Memory B cell (primary cell): ENCODE data around the gene POLR1G.

ENCODE experiments used
- ATAC-seq: fragments of 150-1000 bp; cut with Tn5 transposase; 2 replicates; pipeline ENCODE4 v1.10.0; 2021; ENCODE audit warnings: low read depth, mild to moderate bottlenecking, moderate library complexity
- DNase-seq, 2 donors: peaks; one replicate each; pipeline ENCODE4 v3.0.0; 2022; ENCODE audit warnings: low spot score in 2 of 2
- H3K27ac Mint-ChIP-seq: one replicate; pipeline ENCODE4 v1.8.0; 2022; ENCODE audit warnings: mild to moderate bottlenecking, moderate library complexity, mixed read lengths
- H3K27me3 Mint-ChIP-seq: one replicate; pipeline ENCODE4 v1.8.0; 2022; ENCODE audit warnings: mixed read lengths
- H3K36me3 Mint-ChIP-seq: one replicate; pipeline ENCODE4 v1.8.0; 2022; ENCODE audit warnings: mild to moderate bottlenecking, mixed read lengths
- H3K4me1 Mint-ChIP-seq: one replicate; pipeline ENCODE4 v1.8.0; 2022; ENCODE audit warnings: mixed read lengths
- H3K4me3 Mint-ChIP-seq: one replicate; pipeline ENCODE4 v1.8.0; 2022; ENCODE audit warnings: mild to moderate bottlenecking, moderate library complexity, mixed read lengths
- H3K9me3 Mint-ChIP-seq: one replicate; pipeline ENCODE4 v1.8.0; 2022; ENCODE audit warnings: mixed read lengths

Gene POLR1G

GRCh38 chr19:45380107-45380506 is 26.3 kb upstream of the POLR1G start:
- ATAC-seq (no peak), DNase-seq (no peak)
- Mint-ChIP-seq H3K36me3 (peaks cover 2% of the 10 kb centered on the region), H3K4me3 (no peak overlapping the region), H3K27ac (no peak overlapping the region), H3K4me1 (peaks cover 2% of the 10 kb centered on the region), H3K9me3 (no peaks in the 10 kb centered on the region), H3K27me3 (peaks cover 5% of the 10 kb centered on the region)

- peaks cover 13% of the 10 kb centered on the region for H3K27me3 Mint-ChIP-seq
- peaks cover 2% of the 10 kb centered on the region for H3K36me3 Mint-ChIP-seq
- ATAC-seq (no peak), DNase-seq (no peak)
- no peaks in the 10 kb centered on the region for H3K9me3 Mint-ChIP-seq
- peaks cover 2% of the 10 kb centered on the region for H3K4me1 Mint-ChIP-seq
- no peak overlapping the region for H3K4me3 Mint-ChIP-seq
- H3K27ac Mint-ChIP-seq = no peak overlapping the region
Measured at GRCh38 chr19:45382426-45382825, 24.0 kb upstream of the POLR1G start.

GRCh38 chr19:45385392-45386221 is 20.8 kb upstream of the POLR1G start:
- H3K36me3 Mint-ChIP-seq = peaks cover 2% of the 10 kb centered on the region
- DNase-seq (no peak), ATAC-seq (peak; percentile 35)
- peaks cover 14% of the 10 kb centered on the region for H3K27me3 Mint-ChIP-seq
- peaks cover 2% of the 10 kb centered on the region for H3K4me1 Mint-ChIP-seq
- no peak overlapping the region for H3K4me3 Mint-ChIP-seq
- H3K9me3 Mint-ChIP-seq = no peaks in the 10 kb centered on the region
- no peak overlapping the region for H3K27ac Mint-ChIP-seq

- no peaks in the 10 kb centered on the region for H3K9me3 Mint-ChIP-seq
- no peak for ATAC-seq
- peaks cover 7% of the 10 kb centered on the region for H3K27me3 Mint-ChIP-seq
- no peak overlapping the region for H3K27ac Mint-ChIP-seq
- no peak for DNase-seq
- H3K4me3 Mint-ChIP-seq = no peak overlapping the region
- no peaks in the 10 kb centered on the region for H3K36me3 Mint-ChIP-seq
- H3K4me1 Mint-ChIP-seq = peaks cover 3% of the 10 kb centered on the region
Measured at GRCh38 chr19:45391346-45391745, 15.1 kb upstream of the POLR1G start.

- DNase-seq = no peak
- Mint-ChIP-seq H3K4me1 (peaks cover 3% of the 10 kb centered on the region), H3K36me3 (no peaks in the 10 kb centered on the region), H3K27me3 (peaks cover 7% of the 10 kb centered on the region), H3K9me3 (no peaks in the 10 kb centered on the region), H3K27ac (no peak overlapping the region), H3K4me3 (no peak overlapping the region)
- no peak for ATAC-seq
Measured at GRCh38 chr19:45391871-45392665, 14.4 kb upstream of the POLR1G start.

GRCh38 chr19:45395821-45396617 is 10.4 kb upstream of the POLR1G start:
- H3K27me3 Mint-ChIP-seq = peaks cover 19% of the 10 kb centered on the region
- peaks cover 6% of the 10 kb centered on the region for H3K4me1 Mint-ChIP-seq
- peaks cover 3% of the 10 kb centered on the region for H3K36me3 Mint-ChIP-seq

GRCh38 chr19:45400192-45400591 is 6.3 kb upstream of the POLR1G start:
- peaks cover 3% of the 10 kb centered on the region for H3K36me3 Mint-ChIP-seq
- peaks cover 13% of the 10 kb centered on the region for H3K4me1 Mint-ChIP-seq
- no peak for ATAC-seq
- peaks cover 35% of the 10 kb centered on the region for H3K27me3 Mint-ChIP-seq
- no peaks in the 10 kb centered on the region for H3K9me3 Mint-ChIP-seq
- no peak overlapping the region for H3K4me3 Mint-ChIP-seq
- H3K27ac Mint-ChIP-seq = no peak overlapping the region
- no peak for DNase-seq

More at GRCh38 chr19:45395821-45396617, 10.4 kb upstream of the POLR1G start:
- H3K4me3 Mint-ChIP-seq = no peak overlapping the region
- peak in 1 of 2 donors; percentile 13 for DNase-seq
- no peak for ATAC-seq
- no peaks in the 10 kb centered on the region for H3K9me3 Mint-ChIP-seq
- H3K27ac Mint-ChIP-seq = no peak overlapping the region

GRCh38 chr19:45401815-45402214 is 4.6 kb upstream of the POLR1G start:
- Mint-ChIP-seq H3K36me3 (peaks cover 3% of the 10 kb centered on the region), H3K9me3 (no peaks in the 10 kb centered on the region), H3K27me3 (peaks cover 29% of the 10 kb centered on the region), H3K4me1 (peaks cover 19% of the 10 kb centered on the region), H3K4me3 (no peak overlapping the region), H3K27ac (no peak overlapping the region)
- DNase-seq (no peak), ATAC-seq (no peak)

- Mint-ChIP-seq H3K4me1 (peaks cover 18% of the 10 kb centered on the region), H3K4me3 (no peak overlapping the region), H3K27ac (no peak overlapping the region), H3K36me3 (no peaks in the 10 kb centered on the region), H3K27me3 (peaks cover 27% of the 10 kb centered on the region), H3K9me3 (no peaks in the 10 kb centered on the region)
- no peak for ATAC-seq
- DNase-seq = peak in 1 of 2 donors; percentile 35
Measured at GRCh38 chr19:45402298-45403061, 4.0 kb upstream of the POLR1G start.

GRCh38 chr19:45403272-45403671 is 3.2 kb upstream of the POLR1G start:
- Mint-ChIP-seq H3K4me3 (no peak overlapping the region), H3K4me1 (peaks cover 19% of the 10 kb centered on the region), H3K27ac (no peak overlapping the region), H3K27me3 (peaks cover 24% of the 10 kb centered on the region), H3K36me3 (no peaks in the 10 kb centered on the region), H3K9me3 (no peaks in the 10 kb centered on the region)
- DNase-seq = no peak
- no peak for ATAC-seq

GRCh38 chr19:45403781-45404556 is 2.5 kb upstream of the POLR1G start:
- H3K4me1 Mint-ChIP-seq = peaks cover 24% of the 10 kb centered on the region
- peak overlapping the region; percentile 96 for H3K4me3 Mint-ChIP-seq
- ATAC-seq (peak; percentile 14), DNase-seq (peak; percentile 58 to 68)
- H3K36me3 Mint-ChIP-seq = peaks cover 2% of the 10 kb centered on the region
- H3K9me3 Mint-ChIP-seq = no peaks in the 10 kb centered on the region
- no peak overlapping the region for H3K27ac Mint-ChIP-seq
- H3K27me3 Mint-ChIP-seq = peaks cover 19% of the 10 kb centered on the region

GRCh38 chr19:45404557-45405434 is 1.6 kb upstream of the POLR1G start, which contains the start of gene PPP1R13L:
Gene PPP1R13L (minus strand): TSS chr19:45405069. CDS start chr19:45398318, 6,751 bp downstream.
- DNase-seq = no peak
- H3K4me3 Mint-ChIP-seq = peak within 1 kb of the TSS; percentile 96
- peaks cover 2% of the 10 kb centered on the region for H3K36me3 Mint-ChIP-seq
- no peaks in the 10 kb centered on the region for H3K9me3 Mint-ChIP-seq
- H3K27me3 Mint-ChIP-seq = peaks cover 19% of the 10 kb centered on the region
- peak within 1 kb of the TSS; percentile 92 for H3K27ac Mint-ChIP-seq
- no peak for ATAC-seq
- H3K4me1 Mint-ChIP-seq = peaks cover 28% of the 10 kb centered on the region
